Peyer's patch (tissue), 4 donors: ENCODE results near the gene TMEM185A.

Experiments
- POLR2A ChIP-seq, 2 donors: fragments of 450-650 bp; IDR thresholded peaks; one replicate each; pipeline ENCODE4 v1.5.1; 2017; ENCODE audit warnings: antibody characterized with exemption in 2 of 2, mild to moderate bottlenecking in 2 of 2, moderate library complexity in 2 of 2
- TF ChIP-seq, protein P1 (sequence below), 6 experiments: fragments of 450-650 bp in 4 of 6; fragments of 200-600 bp in 2 of 6; sonication (generic) in 1 of 6; IDR thresholded peaks; one replicate each; pipeline ENCODE4 v1.5.1; 2017 to 2019; ENCODE audit warnings: antibody characterized with exemption in 6 of 6, mild to moderate bottlenecking in 3 of 6, moderate library complexity in 1 of 6

DNA sequence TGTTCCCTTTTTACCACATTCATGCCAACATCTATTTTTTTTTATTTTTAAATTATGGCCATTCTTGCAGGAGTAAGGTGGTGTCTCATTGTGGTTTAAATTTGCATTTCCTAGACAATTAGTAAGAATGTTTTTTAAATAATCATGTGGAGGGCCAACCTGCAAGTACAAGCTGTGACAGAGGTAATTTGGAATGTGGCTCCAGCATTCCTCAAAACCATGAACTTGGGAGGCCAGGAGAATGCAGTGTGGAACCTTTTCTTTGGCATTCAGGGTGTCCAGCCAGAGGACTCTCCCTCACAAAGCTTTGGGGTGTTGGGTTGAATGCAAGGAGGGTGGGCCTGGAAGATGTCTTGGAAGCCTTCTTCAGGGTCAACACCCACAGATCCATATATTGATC lies 7.3 kb upstream of the TMEM185A start:
- TF ChIP-seq POLR2A (IDR thresholded peaks at IDR 0.05), result no peak
- TF ChIP-seq, protein P1, sequence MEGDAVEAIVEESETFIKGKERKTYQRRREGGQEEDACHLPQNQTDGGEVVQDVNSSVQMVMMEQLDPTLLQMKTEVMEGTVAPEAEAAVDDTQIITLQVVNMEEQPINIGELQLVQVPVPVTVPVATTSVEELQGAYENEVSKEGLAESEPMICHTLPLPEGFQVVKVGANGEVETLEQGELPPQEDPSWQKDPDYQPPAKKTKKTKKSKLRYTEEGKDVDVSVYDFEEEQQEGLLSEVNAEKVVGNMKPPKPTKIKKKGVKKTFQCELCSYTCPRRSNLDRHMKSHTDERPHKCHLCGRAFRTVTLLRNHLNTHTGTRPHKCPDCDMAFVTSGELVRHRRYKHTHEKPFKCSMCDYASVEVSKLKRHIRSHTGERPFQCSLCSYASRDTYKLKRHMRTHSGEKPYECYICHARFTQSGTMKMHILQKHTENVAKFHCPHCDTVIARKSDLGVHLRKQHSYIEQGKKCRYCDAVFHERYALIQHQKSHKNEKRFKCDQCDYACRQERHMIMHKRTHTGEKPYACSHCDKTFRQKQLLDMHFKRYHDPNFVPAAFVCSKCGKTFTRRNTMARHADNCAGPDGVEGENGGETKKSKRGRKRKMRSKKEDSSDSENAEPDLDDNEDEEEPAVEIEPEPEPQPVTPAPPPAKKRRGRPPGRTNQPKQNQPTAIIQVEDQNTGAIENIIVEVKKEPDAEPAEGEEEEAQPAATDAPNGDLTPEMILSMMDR (IDR thresholded peaks at IDR 0.05), result no peak
